ENCODE measurements around the gene MARCHF3.
"Not testable (repeated sequence)": the region's sequence is repeated elsewhere in the genome, so short reads cannot be mapped to it uniquely, and the experiment has no call there.

The MARCHF3 gene

GRCh38 chr5:126947146-126948010, 83.0 kb downstream of the MARCHF3 start:
- DNase-seq, result no peak

GRCh38 chr5:126942908-126943307, 87.5 kb downstream of the MARCHF3 start:
- not testable (repeated sequence) for DNase-seq

- no peak for DNase-seq
These were observed 89.0 kb downstream of the MARCHF3 start for GRCh38 chr5:126941403-126941802.

- no peak for DNase-seq
These were observed 90.5 kb downstream of the MARCHF3 start for GRCh38 chr5:126939887-126940286.

- no peak for DNase-seq
These were observed 91.9 kb downstream of the MARCHF3 start for GRCh38 chr5:126938466-126938865.

GRCh38 chr5:126937771-126938170, 92.6 kb downstream of the MARCHF3 start:
- no peak for DNase-seq

- no peak for DNase-seq
These were observed 93.5 kb downstream of the MARCHF3 start for GRCh38 chr5:126936775-126937418.

- DNase-seq, result no peak
These were observed 98.2 kb downstream of the MARCHF3 start for GRCh38 chr5:126931963-126932660.

GRCh38 chr5:126928041-126928440, 102.3 kb downstream of the MARCHF3 start:
- no peak for DNase-seq

GRCh38 chr5:126927429-126927828, 102.9 kb downstream of the MARCHF3 start:
- no peak for DNase-seq

- DNase-seq, result no peak
These were observed 104.2 kb downstream of the MARCHF3 start for GRCh38 chr5:126926187-126926586.

- no peak for DNase-seq
These were observed 104.9 kb downstream of the MARCHF3 start for GRCh38 chr5:126925482-126925881.

GRCh38 chr5:126924331-126925033, 105.9 kb downstream of the MARCHF3 start:
- DNase-seq, result no peak

- peak; percentile 26 for DNase-seq
These were observed 108.9 kb downstream of the MARCHF3 start for GRCh38 chr5:126921241-126922091.

- DNase-seq, result no peak
These were observed 110.1 kb downstream of the MARCHF3 start for GRCh38 chr5:126920291-126920690.

- DNase-seq, result no peak
These were observed 110.8 kb downstream of the MARCHF3 start for GRCh38 chr5:126919566-126919965.

GRCh38 chr5:126918615-126918957, 111.8 kb downstream of the MARCHF3 start:
- DNase-seq, result no peak

- peak; percentile 82 for DNase-seq
These were observed 112.3 kb downstream of the MARCHF3 start for GRCh38 chr5:126917918-126918614.

- DNase-seq, result no peak
These were observed 114.9 kb downstream of the MARCHF3 start for GRCh38 chr5:126915496-126915895.

- no peak for DNase-seq
These were observed 115.4 kb downstream of the MARCHF3 start for GRCh38 chr5:126914801-126915436.

- no peak for DNase-seq
These were observed 117.7 kb downstream of the MARCHF3 start for GRCh38 chr5:126912616-126913200.

Measured in NCI-H1092 treated with DMSO at 0.1 percent for 48 hours (cell line).